HG03095 (cell line): ENCODE data around the gene CAND2.
A peak's percentile ranks its signal among the peaks of the same experiment; 100 is the strongest.

Experiments used
- ATAC-seq: cut with Tn5 transposase; IDR thresholded peaks from one replicate; pipeline ENCODE4 v1.9.1; 2021; ENCODE audit warnings: moderate library complexity; ENCODE audit not compliant: unreplicated experiment

Gene CAND2

DNA sequence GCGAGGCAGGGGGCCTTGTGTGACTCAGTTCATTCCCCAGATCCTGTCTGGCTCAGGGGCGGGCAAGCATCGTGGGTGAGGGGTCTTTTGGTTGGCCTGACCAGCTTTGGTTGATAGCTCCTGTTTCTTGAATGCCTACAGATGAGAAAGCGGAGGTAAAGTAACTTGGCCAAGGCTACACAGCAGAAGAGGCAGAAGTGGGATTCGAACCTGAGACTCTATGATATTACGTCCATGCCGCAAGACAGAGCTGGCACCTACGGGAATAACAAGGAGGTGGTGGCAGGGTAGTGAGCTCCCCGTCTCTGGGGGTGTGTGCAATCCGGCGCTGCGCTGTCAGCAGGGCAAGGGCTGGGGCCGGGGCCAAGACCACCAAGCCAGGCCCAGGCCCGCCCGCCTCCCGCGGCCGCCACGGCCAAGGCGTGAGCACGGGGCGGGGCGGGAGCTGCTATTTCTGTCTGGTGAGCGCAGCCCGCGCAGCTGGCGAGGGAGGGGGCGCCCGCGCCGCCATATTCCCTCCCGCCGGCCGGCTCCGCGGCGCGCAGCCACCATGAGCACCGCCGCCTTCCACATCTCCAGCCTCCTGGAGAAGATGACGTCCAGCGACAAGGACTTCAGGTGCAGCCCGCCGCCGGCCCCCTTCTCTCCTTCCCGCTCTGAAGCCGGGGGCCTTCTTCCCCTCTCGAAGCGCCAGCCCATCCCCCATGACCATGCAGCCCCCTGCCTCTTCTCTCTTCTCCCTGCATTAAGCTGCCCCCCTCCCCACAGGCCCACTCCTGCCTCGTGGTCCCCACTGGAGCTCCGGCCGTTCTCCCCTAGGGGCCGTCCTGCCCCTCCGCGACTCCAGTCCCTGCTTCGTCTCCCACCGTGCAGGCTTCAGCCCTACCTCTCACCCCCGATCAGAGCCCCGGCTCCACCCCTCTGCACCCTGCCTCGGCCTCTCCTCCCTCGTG, at the start of gene CAND2:
TSS of gene CAND2 (plus strand) at position 510 of the 953 bp plus-strand sequence. CDS start at position 551, 41 bp downstream.
- no peak for ATAC-seq

DNA sequence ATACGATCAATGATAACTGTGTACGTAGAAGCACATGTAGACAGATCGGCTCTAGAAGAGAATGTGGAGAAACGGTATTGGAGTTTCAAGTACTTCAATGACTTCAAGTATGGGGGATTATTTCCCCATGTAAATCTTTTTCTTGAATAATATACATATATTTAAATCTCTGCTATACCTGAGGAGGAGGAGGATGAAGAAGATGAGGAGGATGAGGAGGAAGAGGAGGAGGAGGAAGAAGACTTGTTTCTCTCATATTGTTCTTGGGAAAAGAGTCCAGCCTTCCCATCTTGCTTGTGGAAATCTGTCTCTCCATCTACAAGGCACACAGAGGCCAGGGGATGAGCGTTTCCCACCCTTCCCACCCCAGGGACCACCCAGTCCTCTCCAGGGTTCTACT, 48.0 kb upstream of the CAND2 start:
- no peak for ATAC-seq

- ATAC-seq, result peak; percentile 36
Observed at GRCh38 chr3:12750223-12750622, 46.3 kb upstream of the CAND2 start.

DNA sequence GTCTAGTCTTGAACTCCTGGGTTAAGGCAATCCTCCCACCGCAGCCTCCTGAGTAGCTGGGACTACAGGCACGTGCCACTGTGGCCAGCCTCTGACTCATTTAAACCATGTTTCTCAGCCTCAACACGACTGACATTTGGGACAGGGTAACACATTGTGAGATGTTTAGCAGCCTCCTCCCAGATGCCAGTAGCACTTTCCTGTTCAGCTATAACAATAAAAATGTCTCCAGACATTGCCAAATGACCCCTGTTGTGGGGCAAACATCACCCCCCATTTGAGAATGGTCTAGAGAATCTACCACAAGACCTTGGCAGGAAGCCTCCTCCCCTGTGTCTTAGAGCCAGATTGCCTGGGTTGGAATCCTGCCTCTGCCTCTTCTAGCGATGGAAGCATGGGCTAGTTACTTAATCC, 45.8 kb upstream of the CAND2 start:
- ATAC-seq, result peak; percentile 53

DNA sequence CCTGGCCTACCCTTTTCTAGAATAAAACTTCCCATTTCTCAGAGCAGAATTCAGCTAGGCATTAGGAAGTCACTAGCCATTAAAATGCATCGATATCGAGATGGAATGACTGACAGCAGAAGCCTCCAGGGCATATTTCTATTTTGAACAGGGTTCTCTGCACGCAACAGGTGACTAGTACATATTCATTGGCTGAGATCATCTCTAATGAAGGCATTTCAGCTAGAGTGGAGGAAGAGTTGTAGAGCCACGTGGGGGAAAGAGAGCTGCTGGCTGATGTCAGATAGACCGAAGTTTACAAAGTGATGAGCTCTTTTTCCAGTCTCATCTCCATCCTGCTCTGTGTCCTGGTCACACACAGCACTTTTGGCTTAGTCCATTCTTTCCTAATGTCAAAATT, 44.9 kb upstream of the CAND2 start:
- ATAC-seq, result no peak

DNA sequence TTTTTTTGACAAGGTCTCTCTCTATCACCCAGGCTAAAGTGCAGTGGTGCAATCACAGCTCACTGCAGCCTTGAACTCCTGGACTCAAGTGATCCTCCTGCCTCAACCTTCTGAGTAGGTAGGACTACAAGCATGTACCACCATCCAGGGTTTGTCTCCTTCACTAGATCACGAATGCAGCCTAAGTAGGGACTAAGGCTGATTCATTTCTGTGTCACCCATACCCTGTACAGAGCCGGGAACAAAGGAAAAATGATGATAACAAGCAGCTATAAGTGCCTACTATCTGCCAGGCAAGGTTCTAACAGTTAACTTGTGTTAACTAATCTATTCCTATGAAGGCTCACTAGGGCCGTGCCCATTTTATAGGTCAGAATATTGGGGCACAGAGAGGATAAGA, 44.4 kb upstream of the CAND2 start:
- no peak for ATAC-seq

- ATAC-seq, result no peak
Observed at GRCh38 chr3:12752809-12753208, 43.7 kb upstream of the CAND2 start.

DNA sequence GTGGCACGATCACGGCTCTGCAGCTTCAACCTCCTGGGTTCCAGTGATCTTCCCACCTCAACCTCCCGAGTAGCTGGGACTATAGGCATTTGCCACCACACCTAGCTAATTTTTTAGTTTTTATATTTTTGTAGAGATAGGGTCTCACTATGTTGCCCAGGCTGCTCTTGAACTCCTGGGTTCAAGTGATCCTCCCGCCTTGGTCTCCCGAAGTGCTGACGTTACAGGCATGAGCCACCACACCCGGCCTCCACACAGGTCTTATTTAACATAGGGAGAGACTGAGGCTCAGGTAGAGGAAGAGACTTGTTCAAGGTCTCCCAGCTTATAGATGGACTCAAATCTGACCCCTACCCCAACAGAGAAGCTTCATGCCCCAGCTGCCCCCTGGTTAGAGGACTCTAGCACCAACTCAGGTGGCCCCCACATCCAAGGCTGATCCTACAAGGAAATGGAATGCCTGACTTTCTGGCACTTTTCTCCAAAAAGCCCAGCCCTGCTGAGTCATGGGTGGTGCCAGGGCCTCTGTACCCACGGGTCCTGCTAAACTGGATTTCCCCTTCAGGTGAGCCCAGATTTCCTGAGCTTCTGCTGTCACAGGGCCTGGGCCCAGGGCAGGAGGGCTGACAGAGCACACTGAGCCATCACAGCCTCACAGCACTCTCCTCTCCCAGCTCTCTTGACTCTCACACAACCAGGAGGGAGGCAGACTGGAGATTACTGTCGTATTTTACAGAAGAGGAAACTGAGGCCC, 43.0 kb upstream of the CAND2 start:
- no peak for ATAC-seq

- ATAC-seq, result no peak
Observed at GRCh38 chr3:12754313-12754712, 42.2 kb upstream of the CAND2 start.

DNA sequence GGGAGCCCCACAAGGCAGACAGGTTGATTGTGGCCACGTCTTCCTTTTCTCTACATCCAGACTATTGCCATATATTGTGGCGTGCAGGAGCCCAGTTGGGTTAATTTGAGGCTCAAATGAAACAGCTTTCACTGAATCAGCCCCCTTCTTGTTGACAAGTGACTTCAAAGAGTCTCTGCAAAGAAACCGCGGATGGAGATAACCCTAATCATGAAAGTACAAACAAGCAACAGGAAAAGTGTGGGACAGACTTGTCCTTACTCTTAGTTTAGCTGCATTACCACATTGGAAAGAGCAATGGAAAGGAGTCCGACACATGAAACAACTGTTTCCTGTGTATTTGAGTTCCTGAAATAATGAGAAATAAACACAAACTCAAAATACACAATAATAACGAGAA, 40.7 kb upstream of the CAND2 start:
- ATAC-seq, result no peak

DNA sequence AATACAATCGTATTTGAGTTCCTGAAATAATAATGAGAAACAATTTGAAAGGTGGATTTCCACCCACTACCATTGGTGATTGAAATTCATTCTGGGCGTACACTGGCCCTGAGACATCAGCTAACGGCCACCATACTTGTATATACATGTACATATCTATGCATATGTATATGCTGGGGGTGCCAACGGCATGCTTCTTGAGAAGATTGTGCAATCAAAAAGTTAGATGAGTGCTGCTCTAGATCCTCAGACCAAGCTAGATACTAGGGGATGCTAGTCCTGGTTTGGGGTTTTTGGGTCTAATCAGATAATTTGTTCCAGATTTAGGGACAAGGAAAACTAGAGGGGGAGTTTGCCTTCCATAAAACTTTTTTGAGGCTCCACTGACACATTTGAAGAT, 40.3 kb upstream of the CAND2 start:
- no peak for ATAC-seq

DNA sequence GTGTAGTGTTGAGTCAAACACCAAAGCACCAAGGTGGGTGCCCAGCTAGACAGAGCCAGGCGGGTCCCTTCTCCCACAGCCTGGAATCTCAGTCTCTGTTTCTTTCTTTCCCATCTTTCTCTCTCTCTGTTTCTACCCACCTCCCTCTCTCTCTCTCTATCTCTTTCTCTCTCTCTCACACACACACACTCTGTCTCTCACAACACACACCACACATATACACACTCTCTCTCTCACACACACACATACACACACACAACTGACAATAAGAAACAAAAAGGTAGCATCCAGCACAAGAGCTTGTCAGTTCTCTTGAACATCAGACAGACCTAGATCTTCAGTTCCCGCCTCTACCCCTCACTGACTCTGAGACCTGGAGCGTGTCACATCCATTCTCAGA, 39.8 kb upstream of the CAND2 start:
- ATAC-seq, result no peak

DNA sequence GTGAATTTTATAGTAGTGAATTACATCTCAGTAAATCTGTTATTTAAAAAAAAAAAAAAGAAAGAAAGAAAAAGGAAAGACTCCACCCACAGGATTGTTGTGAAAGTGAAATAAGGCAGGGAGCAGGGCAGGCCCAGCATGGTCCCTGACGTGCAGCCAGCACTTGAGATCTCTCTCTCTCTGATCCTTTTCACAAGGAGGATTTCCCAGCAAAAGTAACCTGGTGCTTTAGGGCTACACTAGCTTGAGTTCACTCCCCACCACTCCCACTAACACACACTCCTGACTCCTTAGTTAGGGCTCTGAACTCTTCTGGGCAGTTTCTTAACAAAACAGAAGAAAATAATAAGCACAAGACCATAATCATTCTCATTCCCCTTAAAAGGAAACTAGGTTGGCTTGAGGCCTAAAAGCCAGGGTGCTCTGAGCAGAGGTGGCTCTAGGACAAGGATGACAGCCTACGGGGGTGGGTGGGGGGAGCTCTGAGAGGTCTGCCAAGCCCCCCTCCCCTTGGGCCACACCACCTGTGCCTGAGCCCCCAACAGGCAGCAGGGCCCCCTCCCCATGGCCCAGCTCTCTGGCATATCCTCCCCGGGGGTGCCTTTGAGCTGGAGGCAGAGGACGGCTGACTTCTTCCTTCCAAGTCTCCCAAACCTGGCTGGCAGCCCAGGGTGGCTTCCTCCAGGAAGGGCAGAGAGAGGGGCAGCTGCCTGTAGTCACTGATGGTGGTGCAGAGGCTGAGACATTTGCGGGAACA, 38.3 kb upstream of the CAND2 start:
- ATAC-seq, result peak; percentile 51

DNA sequence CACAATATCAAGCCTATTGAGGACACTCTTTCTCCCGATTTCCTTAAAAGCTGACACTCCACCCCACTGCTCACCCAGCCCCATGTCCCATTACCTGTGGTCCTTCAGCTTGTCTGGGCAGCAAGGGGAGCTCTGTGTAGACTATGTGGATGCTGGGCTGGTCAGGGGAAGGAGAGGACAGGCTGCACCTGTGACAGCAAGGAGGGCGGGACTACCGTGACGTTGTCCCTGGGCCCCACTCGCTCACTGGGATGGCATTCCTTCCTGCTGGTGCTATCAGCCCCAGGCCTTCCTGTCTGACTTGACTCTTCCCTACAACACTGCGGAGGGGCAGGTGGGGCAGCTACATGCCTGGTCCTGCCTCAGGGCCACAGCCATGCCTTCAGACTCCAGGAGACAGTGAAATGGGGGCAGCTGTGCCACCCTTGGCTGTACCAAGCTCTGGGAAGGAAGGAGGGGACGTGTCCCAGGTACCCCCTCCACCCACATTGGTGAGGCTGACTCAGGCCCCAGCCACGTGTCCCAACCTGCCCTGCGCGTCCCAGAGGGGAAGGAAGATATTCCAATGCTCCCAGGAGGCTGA, 37.3 kb upstream of the CAND2 start, which contains the start of gene TMEM40:
TSS of gene TMEM40 (minus strand) at position 163 of the 583 bp plus-strand sequence. CDS start 9,427 bp downstream, outside the sequence.
- ATAC-seq, result no peak

DNA sequence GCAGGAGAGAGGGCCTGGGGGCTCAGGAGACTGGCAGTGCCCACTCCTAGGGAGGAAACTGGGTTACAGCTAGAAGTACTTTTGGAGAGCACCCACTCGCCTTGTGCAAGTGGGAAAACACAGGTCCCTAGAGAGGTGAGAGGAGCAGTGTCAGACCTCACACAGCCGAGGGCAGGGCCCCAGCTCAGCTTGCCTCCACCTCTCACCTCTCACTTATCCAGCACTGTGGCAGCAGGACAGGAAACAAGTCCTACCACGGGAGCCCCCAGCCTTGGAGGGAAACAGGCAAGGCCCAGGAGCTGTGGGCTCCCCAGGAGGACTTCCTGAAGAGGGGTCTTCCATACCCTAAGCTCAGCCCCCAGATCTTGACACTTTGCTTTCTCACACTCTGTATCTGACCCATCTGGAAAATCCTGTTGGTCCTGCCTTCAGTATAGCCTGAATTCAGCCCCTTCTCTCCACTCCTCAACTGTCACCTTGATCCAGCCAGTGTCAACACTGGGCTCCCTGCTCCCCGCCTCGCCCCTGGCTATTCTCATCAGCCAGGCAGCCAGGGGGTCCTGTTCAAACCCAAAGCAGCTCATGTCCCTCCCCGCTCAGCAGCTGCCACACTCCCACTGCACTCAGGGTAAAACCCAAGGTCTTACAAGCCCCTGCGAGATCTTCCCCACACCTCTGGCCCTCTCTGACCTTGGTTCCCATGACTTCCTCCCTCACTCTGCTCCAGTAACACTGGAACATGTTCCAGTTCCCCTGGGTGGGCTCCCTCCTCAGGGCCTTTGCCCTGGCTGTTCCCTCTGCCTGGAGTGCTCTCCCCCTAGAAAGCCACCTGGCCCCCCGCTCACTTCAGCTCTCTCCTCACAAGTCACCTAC, 36.6 kb upstream of the CAND2 start:
- no peak for ATAC-seq

GRCh38 chr3:12764171-12764776, 32.2 kb upstream of the CAND2 start:
- ATAC-seq, result no peak

GRCh38 chr3:12766541-12766940, 29.9 kb upstream of the CAND2 start:
- no peak for ATAC-seq

GRCh38 chr3:12768579-12769527, 27.6 kb upstream of the CAND2 start:
- ATAC-seq, result no peak
